ENCODE measurements around the gene CEPT1. TPM values are rescaled to one million over a fixed set of nuclear protein-coding genes. Genes with fewer than 3 reads are reported as not detected.

The CEPT1 gene
- polyA plus RNA-seq, 1 donor from 2014 or later = 49.1 TPM

DNA sequence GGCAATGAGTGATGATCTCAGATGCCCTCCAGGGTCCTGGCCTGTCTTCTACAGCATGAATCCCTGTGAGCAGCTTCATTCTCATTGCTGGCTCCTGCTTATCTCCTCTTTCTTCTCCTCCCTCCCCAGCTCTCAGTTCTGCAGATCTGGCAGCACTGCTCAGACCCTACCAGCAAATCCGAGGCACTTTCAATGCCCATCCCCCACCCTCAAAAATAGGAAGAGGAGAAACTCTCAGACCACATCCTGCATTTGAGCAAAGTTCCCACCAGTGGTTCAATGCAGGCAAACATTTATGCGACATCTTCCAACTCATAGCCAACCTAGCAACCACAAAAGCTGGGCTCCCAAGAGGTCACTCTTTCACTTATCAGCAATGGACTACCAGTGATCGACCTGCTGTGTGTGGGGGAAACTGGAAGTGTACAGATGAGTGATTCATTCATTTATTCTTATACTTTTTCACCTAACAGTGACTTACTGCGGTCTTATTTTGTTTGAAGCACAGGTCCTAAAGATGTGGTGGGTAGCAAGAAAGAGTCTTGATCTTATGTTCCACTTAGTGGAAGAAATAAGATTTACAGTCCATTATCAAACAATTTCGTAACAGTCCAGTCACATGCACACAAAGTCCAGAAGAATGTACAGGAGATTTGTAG, 81.7 kb downstream of the CEPT1 start:
- Histone ChIP-seq H3K27me3 (ENCODE audit: insufficient read depth, low read depth, low read length) (no peaks in the 10 kb centered on the region), H3K9me3 (ENCODE audit: low read length) (no peaks in the 10 kb centered on the region), H3K27ac (ENCODE audit: low read length) (no peak overlapping the region), H4K20me1 (ENCODE audit: insufficient read depth) (no peaks in the 10 kb centered on the region), H2AFZ (ENCODE audit: low read depth, low read length) (no peak overlapping the region), H3K9me2 (ENCODE audit: insufficient read depth, low read length) (no peaks in the 10 kb centered on the region), H3K36me3 (ENCODE audit: insufficient read depth, low read length) (no peaks in the 10 kb centered on the region), H3K4me3 (ENCODE audit: low read length) (no peak overlapping the region), H3K79me2 (replicated peaks; ENCODE audit: insufficient read depth, low read length) (no peaks in the 10 kb centered on the region), H3K4me2 (ENCODE audit: low read length) (no peak overlapping the region), H3F3A (ENCODE audit: insufficient read depth, low read length, poor library complexity, severe bottlenecking) (no peaks in the 10 kb centered on the region), H3K9ac (ENCODE audit: low read length) (no peak overlapping the region)
- no peak for TF ChIP-seq EZH2 (IDR thresholded peaks at IDR 0.05; ENCODE audit: borderline replicate concordance, insufficient read depth, low read length, poor library complexity, severe bottlenecking)
- TF ChIP-seq POLR2AphosphoS5 (IDR thresholded peaks at IDR 0.05) = no peak
- no peak for TF ChIP-seq RAD21 (conservative IDR thresholded peaks at IDR 0.05)
- no peak for TF ChIP-seq SMC3 (conservative IDR thresholded peaks at IDR 0.05; ENCODE audit: poor library complexity)
- TF ChIP-seq MXI1 (conservative IDR thresholded peaks at IDR 0.05; ENCODE audit: poor library complexity, severe bottlenecking) = no peak
- no peak for TF ChIP-seq EP300 (conservative IDR thresholded peaks at IDR 0.05; ENCODE audit: poor library complexity, severe bottlenecking)
- TF ChIP-seq, protein P1, sequence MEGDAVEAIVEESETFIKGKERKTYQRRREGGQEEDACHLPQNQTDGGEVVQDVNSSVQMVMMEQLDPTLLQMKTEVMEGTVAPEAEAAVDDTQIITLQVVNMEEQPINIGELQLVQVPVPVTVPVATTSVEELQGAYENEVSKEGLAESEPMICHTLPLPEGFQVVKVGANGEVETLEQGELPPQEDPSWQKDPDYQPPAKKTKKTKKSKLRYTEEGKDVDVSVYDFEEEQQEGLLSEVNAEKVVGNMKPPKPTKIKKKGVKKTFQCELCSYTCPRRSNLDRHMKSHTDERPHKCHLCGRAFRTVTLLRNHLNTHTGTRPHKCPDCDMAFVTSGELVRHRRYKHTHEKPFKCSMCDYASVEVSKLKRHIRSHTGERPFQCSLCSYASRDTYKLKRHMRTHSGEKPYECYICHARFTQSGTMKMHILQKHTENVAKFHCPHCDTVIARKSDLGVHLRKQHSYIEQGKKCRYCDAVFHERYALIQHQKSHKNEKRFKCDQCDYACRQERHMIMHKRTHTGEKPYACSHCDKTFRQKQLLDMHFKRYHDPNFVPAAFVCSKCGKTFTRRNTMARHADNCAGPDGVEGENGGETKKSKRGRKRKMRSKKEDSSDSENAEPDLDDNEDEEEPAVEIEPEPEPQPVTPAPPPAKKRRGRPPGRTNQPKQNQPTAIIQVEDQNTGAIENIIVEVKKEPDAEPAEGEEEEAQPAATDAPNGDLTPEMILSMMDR (IDR thresholded peaks at IDR 0.05; ENCODE audit: poor library complexity, severe bottlenecking) = no peak
- no peak for TF ChIP-seq TAF1 (IDR thresholded peaks at IDR 0.05; ENCODE audit: low read depth)
- TF ChIP-seq, protein P2, sequence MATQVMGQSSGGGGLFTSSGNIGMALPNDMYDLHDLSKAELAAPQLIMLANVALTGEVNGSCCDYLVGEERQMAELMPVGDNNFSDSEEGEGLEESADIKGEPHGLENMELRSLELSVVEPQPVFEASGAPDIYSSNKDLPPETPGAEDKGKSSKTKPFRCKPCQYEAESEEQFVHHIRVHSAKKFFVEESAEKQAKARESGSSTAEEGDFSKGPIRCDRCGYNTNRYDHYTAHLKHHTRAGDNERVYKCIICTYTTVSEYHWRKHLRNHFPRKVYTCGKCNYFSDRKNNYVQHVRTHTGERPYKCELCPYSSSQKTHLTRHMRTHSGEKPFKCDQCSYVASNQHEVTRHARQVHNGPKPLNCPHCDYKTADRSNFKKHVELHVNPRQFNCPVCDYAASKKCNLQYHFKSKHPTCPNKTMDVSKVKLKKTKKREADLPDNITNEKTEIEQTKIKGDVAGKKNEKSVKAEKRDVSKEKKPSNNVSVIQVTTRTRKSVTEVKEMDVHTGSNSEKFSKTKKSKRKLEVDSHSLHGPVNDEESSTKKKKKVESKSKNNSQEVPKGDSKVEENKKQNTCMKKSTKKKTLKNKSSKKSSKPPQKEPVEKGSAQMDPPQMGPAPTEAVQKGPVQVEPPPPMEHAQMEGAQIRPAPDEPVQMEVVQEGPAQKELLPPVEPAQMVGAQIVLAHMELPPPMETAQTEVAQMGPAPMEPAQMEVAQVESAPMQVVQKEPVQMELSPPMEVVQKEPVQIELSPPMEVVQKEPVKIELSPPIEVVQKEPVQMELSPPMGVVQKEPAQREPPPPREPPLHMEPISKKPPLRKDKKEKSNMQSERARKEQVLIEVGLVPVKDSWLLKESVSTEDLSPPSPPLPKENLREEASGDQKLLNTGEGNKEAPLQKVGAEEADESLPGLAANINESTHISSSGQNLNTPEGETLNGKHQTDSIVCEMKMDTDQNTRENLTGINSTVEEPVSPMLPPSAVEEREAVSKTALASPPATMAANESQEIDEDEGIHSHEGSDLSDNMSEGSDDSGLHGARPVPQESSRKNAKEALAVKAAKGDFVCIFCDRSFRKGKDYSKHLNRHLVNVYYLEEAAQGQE (IDR thresholded peaks at IDR 0.05; ENCODE audit: borderline replicate concordance) = no peak

DNA sequence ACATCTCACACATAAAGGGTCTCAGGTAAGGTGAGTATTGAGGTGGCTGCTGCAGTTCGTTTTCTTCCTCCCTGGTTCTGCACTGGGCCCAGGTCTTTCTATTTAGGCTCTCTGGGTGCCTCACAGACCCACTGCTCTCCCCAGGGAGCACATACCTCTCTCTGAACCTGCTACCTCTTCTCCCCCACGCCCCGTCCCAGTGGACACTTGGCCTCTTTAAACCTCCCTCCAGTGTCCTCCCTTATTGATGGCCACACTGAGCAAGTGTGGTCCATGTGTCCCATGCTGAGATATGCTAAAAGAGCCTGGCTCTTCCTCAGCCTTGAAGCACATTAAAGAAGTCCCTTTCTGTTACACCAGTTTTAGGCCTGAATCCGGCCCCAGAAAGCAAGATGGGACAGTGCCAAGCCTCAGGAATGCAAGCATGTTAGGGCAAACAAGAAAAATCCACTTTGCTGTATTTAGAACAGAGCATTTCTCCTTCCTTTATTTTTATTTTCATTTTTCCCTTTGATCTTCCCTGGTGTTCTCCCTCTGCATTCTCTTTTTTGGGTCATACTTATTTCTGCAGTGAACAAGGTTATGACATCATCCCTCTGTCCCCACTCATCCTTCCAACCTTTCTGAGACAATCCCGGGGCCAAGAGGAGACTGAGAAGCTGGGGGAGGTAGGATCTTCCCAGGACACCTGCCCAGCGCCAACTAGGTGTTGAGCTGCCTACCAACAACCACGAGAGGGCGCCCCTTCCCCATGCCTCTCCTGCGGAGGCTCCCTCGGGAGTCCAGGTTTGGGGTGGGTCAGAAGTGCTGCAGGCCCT, 82.5 kb downstream of the CEPT1 start:
- H2AFZ ChIP-seq (ENCODE audit: low read depth, low read length) = no peak overlapping the region
- H3K9me3 ChIP-seq (ENCODE audit: low read length) = no peaks in the 10 kb centered on the region
- H3K27me3 ChIP-seq (ENCODE audit: insufficient read depth, low read depth, low read length) = no peaks in the 10 kb centered on the region
- H3K4me3 ChIP-seq (ENCODE audit: low read length) = no peak overlapping the region
- no peaks in the 10 kb centered on the region for H4K20me1 ChIP-seq (ENCODE audit: insufficient read depth)
- no peaks in the 10 kb centered on the region for H3K79me2 ChIP-seq (replicated peaks; ENCODE audit: insufficient read depth, low read length)
- no peaks in the 10 kb centered on the region for H3K36me3 ChIP-seq (ENCODE audit: insufficient read depth, low read length)
- TF ChIP-seq POLR2AphosphoS5 (IDR thresholded peaks at IDR 0.05) (no peak), TAF1 (IDR thresholded peaks at IDR 0.05; ENCODE audit: low read depth) (no peak), SMC3 (conservative IDR thresholded peaks at IDR 0.05; ENCODE audit: poor library complexity) (peak; percentile 75), EZH2 (IDR thresholded peaks at IDR 0.05; ENCODE audit: borderline replicate concordance, insufficient read depth, low read length, poor library complexity, severe bottlenecking) (no peak), EP300 (conservative IDR thresholded peaks at IDR 0.05; ENCODE audit: poor library complexity, severe bottlenecking) (no peak), RAD21 (conservative IDR thresholded peaks at IDR 0.05) (peak; percentile 77), MXI1 (conservative IDR thresholded peaks at IDR 0.05; ENCODE audit: poor library complexity, severe bottlenecking) (no peak)
- TF ChIP-seq, protein P1 (IDR thresholded peaks at IDR 0.05; ENCODE audit: poor library complexity, severe bottlenecking) = peak; percentile 72
- TF ChIP-seq, protein P2 (IDR thresholded peaks at IDR 0.05; ENCODE audit: borderline replicate concordance) = no peak
- H3K27ac ChIP-seq (ENCODE audit: low read length) = no peak overlapping the region
- no peak overlapping the region for H3K9ac ChIP-seq (ENCODE audit: low read length)
- no peaks in the 10 kb centered on the region for H3F3A ChIP-seq (ENCODE audit: insufficient read depth, low read length, poor library complexity, severe bottlenecking)
- no peaks in the 10 kb centered on the region for H3K9me2 ChIP-seq (ENCODE audit: insufficient read depth, low read length)
- H3K4me2 ChIP-seq (ENCODE audit: low read length) = no peak overlapping the region
